A549 (cell line): ENCODE results near the gene USP38.

Experiments
- CTCF ChIP-seq: fragments of >200 bp; sonication (Bioruptor Twin); formaldehyde crosslinking; IDR thresholded peaks from 3 replicates; pipeline ENCODE4 v1.5.1; 2016
- POLR2A ChIP-seq: IDR thresholded peaks from 2 replicates; pipeline ENCODE4 v1.6.1; 2012; ENCODE audit warnings: mild to moderate bottlenecking, low read length
- SMC3 ChIP-seq: fragments of >200 bp; sonication (Bioruptor Twin); formaldehyde crosslinking; IDR thresholded peaks from 3 replicates; pipeline ENCODE4 v1.6.1; 2018; ENCODE audit warnings: inconsistent platforms
- TP53 ChIP-seq: fragments of 250-450 bp; sonication (Bioruptor Pico); IDR thresholded peaks from 2 replicates; pipeline ENCODE4 v1.5.0; 2021; ENCODE audit warnings: mild to moderate bottlenecking, moderate library complexity

- TF ChIP-seq POLR2A, result no peak
- no peak for TF ChIP-seq TP53
- no peak for TF ChIP-seq CTCF
- no peak for TF ChIP-seq SMC3
Observed at GRCh38 chr4:143140696-143141095, 44.0 kb upstream of the USP38 start.
